NOMO-1 treated with DMSO at 0.1 percent for 48 hours (cell line): ENCODE data around the gene TIMM10.

Experiments used
- DNase-seq: peaks from one replicate; lab custom pipeline; 2025; ENCODE audit not compliant: unreplicated experiment; lab: John Stamatoyannopoulos, UW

TIMM10 gene

DNA sequence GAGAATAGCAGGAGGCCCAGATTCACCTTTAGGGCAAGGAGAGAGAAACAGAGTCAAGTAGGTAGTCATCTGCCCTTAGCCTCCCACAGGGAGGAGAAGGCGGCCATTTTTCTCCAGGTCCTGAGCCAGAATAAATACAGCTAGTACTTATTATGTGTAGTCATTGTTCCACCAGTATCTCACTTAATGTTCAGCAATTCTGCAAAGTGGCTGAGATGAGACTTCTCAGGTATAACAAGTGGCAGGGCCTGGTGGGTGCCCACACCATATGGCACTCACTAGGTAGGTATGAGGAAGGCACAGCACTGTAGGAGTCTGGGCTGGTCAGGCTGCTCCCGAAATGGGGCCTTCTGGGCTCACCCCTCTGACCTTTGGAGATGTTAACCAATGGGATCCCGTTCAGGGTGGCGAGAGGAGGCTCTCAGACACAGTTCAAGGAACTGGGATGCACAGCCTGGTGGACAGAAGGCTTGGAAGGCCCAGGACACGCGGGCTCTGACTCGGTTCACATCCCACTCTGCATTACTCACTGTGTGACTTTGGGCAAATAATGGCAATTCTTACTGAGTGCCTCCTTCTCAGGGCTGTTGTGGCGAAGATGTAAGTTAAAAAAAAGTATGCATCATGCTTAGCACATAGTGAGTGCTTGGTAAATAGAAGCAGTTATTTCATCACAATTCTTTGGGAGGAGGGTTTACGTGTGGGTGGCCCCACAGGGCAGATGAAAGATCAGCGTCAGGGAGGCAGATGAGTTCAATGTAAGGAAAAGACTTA lies 45.1 kb downstream of the TIMM10 start:
- peak; percentile 90 for DNase-seq

DNA sequence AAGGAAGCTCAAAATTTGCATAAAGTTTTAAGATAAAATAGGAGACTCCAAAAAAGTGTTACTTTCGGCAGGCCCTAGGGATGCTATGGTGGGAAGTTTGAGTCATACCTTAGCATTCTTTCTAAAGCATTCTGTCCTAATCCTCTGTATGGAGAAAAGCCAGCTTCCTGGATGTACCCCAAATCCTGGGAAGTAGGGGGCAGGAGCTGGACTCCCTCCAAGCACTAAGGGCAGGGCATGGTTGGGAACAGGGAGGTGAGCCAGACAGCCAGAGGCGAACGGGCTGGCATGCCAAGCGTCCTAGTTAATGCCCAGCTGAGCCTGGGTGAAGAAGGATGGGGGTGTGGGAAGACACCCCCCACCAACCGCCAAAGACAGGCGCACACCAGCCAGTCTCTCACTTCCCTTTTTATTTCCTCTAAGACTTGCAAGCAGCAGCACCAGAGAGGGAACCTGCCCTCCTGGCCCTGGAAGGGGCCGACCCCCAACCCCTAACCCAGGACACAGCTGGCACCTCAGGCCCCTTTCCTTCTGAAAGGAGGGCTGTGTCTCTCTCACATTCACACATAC lies 46.3 kb downstream of the TIMM10 start:
- peak; percentile 83 for DNase-seq

DNA sequence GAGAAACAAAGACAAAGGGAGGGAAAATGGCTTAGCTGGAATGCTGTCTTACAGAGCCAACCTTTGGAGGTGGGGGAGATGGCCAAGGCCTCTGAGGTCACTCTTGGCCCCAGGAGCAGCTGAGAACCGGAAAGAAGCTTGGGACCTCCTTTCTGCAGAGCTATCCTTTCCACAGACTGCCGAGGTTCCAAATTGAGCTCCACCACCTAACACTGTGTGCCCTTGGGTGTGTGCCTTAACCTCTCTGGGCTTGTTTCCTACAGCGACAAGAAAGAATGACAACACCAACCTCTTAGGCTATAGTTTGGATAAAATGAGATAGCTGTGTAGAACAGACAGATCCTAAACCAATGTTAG lies 47.0 kb downstream of the TIMM10 start:
- DNase-seq, result no peak

DNA sequence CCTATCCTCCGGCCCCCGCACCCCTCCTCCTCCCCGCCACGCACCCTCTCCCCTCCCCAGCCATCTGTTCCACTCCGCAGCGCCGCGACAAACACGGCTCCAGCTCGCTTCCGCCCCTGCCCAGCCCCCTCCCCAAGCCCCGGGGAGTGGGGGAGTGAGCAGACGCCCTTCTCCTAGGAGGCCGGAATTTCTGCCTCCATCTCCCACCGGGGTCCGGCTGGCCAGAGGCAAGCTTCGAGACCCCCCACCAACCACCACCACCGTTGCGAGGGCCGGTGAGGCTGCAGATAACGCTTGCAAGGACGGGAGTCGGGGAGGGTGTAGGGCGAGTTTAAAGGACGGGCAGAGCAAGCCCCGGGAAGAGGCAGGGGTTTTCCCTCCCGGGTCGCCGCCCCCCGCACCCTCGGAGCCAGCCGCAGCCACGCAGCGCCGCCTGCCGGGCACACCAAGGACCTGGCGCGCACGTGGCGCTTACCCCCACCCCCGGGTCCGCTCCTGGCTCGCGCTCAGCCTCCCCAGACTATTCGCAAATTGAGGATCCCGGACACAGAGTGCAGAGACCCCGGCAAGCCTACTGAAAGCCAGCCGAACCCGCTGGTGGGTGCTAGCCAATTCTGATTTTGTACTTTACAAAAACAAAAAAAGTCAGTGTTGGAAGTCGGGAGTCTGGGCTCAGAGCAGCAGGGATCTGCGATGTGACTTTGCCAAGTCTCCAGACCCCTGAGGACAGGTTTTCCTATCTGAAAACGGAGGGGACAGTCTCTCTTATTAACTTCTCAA lies 47.6 kb downstream of the TIMM10 start:
- peak; percentile 52 for DNase-seq

DNA sequence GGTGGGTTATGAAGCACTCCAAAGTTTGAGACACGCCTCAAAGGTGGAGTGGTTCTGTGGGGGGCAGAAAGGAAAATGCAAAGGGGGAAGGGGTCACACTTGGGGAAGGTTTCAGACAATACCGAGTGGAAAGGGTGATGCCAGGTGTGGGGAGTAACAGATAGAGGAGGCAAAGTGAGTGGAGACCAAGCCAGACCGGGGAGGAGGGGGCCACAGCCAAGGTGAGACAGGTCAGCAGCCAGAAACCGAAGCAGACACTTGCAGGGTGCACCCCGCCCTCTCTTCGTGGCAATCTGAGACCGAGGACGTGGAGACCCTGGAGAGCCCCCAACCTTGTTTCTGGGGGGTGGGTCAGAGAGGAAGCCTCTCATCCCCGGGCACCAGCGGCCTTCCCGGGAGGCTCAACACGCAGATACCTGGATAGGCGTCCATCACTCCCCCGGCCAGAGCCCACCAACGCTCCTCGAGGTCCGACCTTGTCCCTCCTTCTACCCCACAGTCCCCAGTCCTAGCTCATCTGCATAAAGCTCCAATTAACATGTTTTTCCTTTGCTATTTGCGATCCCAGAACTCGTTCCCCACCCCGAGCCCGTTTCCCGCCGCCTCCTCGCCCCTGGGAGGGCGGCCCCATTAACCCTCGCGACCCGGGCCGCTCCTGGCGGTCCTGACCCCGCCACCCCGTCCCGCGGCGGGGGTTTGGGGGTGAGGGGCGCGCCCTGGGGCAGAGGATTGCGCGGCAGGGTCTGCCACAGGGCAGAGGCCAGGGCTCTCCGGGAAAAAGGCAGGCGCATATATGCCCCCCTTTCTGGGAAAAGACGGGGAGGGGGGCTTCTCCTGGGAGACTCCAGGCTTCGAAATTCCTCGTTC lies 48.4 kb downstream of the TIMM10 start:
- no peak for DNase-seq

GRCh38 chr11:57481315-57481714 lies 49.2 kb downstream of the TIMM10 start:
- DNase-seq, result no peak

DNA sequence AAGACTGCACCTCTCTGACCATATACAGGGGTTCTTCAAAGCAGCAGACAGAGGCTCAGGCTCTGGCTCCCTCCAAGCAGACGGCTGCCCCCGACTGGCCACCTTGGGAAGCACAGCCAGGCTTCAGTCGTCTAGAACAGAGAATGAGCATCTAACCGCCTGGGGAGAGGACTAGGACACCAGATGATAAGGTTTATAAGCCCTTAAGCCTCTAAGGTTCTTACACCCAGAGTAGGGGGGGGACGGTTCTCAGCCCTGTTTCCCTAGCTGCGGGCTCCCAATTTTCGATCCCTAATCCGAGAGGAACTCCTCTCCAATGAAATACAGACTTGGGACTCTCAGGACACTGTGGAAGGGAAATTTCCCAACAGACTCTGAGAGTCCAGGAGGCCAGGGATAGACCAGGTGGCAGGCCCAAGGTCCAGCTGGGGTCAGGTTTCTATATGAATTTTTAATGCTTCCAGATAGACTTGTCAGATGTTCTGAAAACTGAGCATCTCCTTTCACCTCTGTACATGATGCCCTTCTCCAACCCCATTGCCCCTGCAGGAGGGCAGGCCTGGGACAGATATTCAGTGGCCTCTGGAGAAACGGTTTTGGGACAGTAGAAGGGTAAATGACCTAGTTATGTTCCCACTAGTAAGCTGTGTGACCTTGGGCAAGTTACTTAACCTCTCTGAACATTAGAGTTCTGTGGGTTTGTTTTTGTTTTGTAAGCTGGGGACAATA lies 50.0 kb downstream of the TIMM10 start:
- peak; percentile 67 for DNase-seq

GRCh38 chr11:57479911-57480310 lies 50.6 kb downstream of the TIMM10 start:
- no peak for DNase-seq

DNA sequence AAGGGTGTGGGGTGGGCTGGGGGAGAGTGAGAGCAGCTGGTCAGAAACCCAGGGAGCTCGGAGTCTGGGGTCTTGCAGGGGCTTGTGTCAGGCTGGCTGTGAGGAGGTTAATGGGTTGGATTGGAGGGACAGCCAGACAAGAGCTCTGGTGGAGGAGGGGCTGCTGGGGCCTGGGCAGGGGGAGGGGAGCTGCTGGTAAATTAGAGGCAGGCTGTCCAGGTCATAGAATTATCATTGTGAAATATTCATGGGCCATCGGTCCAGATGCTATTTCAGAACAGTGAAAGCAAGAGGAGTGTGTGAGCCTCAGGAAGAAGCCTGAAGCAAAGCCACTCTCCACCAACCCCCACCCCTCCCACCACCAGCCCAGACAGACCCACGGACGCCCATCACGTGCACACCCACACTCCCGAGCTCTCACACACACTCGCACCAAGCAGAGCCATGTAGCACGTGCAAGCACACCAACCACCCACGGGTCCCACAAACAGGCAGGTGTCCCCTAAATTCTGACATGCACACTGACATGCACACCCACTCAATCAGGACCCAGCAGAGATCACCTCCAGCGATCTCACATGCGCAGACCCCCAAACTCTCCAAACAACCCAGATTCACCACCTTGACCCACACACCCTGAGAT lies 51.4 kb downstream of the TIMM10 start:
- DNase-seq, result no peak
